ENCODE measurements around the gene DISC1.
"Not testable (repeated sequence)": the region's sequence is repeated elsewhere in the genome, so short reads cannot be mapped to it uniquely, and the experiment has no call there.

The DISC1 gene

GRCh38 chr1:231903586-231904081, 277.0 kb downstream of the DISC1 start:
- ATAC-seq, result no peak
- TF ChIP-seq ZNF565 (CRISPR knock-in tag; conservative IDR thresholded peaks at IDR 0.05; ENCODE audit: low read depth) (no peak), ZFP3 (CRISPR knock-in tag; IDR thresholded peaks at IDR 0.05) (no peak), TSHZ2 (CRISPR knock-in tag; IDR thresholded peaks at IDR 0.05) (no peak), ARNTL (CRISPR knock-in tag; IDR thresholded peaks at IDR 0.05; ENCODE audit: borderline replicate concordance, low read depth) (no peak), PATZ1 (CRISPR knock-in tag; IDR thresholded peaks at IDR 0.05; ENCODE audit: borderline replicate concordance) (no peak), PPARA (CRISPR knock-in tag; IDR thresholded peaks at IDR 0.05; ENCODE audit: borderline replicate concordance) (no peak), CREB5 (CRISPR knock-in tag; IDR thresholded peaks at IDR 0.05; ENCODE audit: low read depth) (no peak), GLIS3 (CRISPR knock-in tag; IDR thresholded peaks at IDR 0.05) (no peak), ZNF8 (CRISPR knock-in tag; IDR thresholded peaks at IDR 0.05) (no peak), ZFP30 (CRISPR knock-in tag; IDR thresholded peaks at IDR 0.05) (no peak)

- not testable (repeated sequence) for ATAC-seq
Observed at GRCh38 chr1:231907310-231907709, 280.7 kb downstream of the DISC1 start.

GRCh38 chr1:231913493-231913892, 286.9 kb downstream of the DISC1 start:
- no peak for ATAC-seq

More at GRCh38 chr1:231913493-231913892, 286.9 kb downstream of the DISC1 start:
- TF ChIP-seq ISL1 (CRISPR knock-in tag; IDR thresholded peaks at IDR 0.05), result no peak
- TF ChIP-seq SNAI2 (CRISPR knock-in tag; IDR thresholded peaks at IDR 0.05), result no peak
- no peak for TF ChIP-seq CREB5 (CRISPR knock-in tag; IDR thresholded peaks at IDR 0.05; ENCODE audit: low read depth)
- TF ChIP-seq TOX (CRISPR knock-in tag; IDR thresholded peaks at IDR 0.05; ENCODE audit: borderline replicate concordance), result no peak
- TF ChIP-seq ESRRG (CRISPR knock-in tag; IDR thresholded peaks at IDR 0.05), result no peak
- TF ChIP-seq CSDC2 (CRISPR knock-in tag; IDR thresholded peaks at IDR 0.05), result no peak
- TF ChIP-seq ZFP3 (CRISPR knock-in tag; IDR thresholded peaks at IDR 0.05), result no peak
- no peak for TF ChIP-seq ZC3H10 (CRISPR knock-in tag; IDR thresholded peaks at IDR 0.05)
- TF ChIP-seq CSRNP3 (CRISPR knock-in tag; IDR thresholded peaks at IDR 0.05), result no peak
- no peak for TF ChIP-seq ZNF70 (CRISPR knock-in tag; IDR thresholded peaks at IDR 0.05)
- TF ChIP-seq OSR1 (CRISPR knock-in tag; IDR thresholded peaks at IDR 0.05), result no peak
- TF ChIP-seq PPARA (CRISPR knock-in tag; IDR thresholded peaks at IDR 0.05; ENCODE audit: borderline replicate concordance), result no peak
- TF ChIP-seq BACH2 (CRISPR knock-in tag; IDR thresholded peaks at IDR 0.05; ENCODE audit: borderline replicate concordance), result no peak
- no peak for TF ChIP-seq GLIS3 (CRISPR knock-in tag; IDR thresholded peaks at IDR 0.05)
- TF ChIP-seq ZNF8 (CRISPR knock-in tag; IDR thresholded peaks at IDR 0.05), result no peak
- no peak for TF ChIP-seq ARNTL (CRISPR knock-in tag; IDR thresholded peaks at IDR 0.05; ENCODE audit: borderline replicate concordance, low read depth)
